Activated T-cell treated with anti-CD3 and anti-CD28 coated beads for 48 hours (primary cell): ENCODE measurements around the gene ACTL7B.
"Not testable (repeated sequence)": the region's sequence is repeated elsewhere in the genome, so short reads cannot be mapped to it uniquely, and the experiment has no call there.

Experiments used
- DNase-seq: peaks from one replicate; pipeline ENCODE4 v3.0.0-alpha.2; 2020; ENCODE audit warnings: low read depth

Gene ACTL7B

GRCh38 chr9:108855888-108856287 lies at the start of gene ACTL7B:
Gene ACTL7B (minus strand): TSS chr9:108855986. CDS start chr9:108855930, 56 bp downstream.
- DNase-seq = no peak

- no peak for DNase-seq
Observed at GRCh38 chr9:108905494-108905893, 49.7 kb upstream of the ACTL7B start.

GRCh38 chr9:108904161-108904560 lies 48.4 kb upstream of the ACTL7B start:
- DNase-seq = no peak

- no peak for DNase-seq
Observed at GRCh38 chr9:108903420-108904103, 47.8 kb upstream of the ACTL7B start.

- no peak for DNase-seq
Observed at GRCh38 chr9:108900176-108900575, 44.4 kb upstream of the ACTL7B start.

- DNase-seq = not testable (repeated sequence)
Observed at GRCh38 chr9:108899023-108899695, 43.4 kb upstream of the ACTL7B start.

GRCh38 chr9:108897324-108898096 lies 41.7 kb upstream of the ACTL7B start:
- DNase-seq = no peak

GRCh38 chr9:108894225-108894997 lies 38.6 kb upstream of the ACTL7B start:
- no peak for DNase-seq

GRCh38 chr9:108889649-108890067 lies 33.9 kb upstream of the ACTL7B start:
- no peak for DNase-seq

- DNase-seq = not testable (repeated sequence)
Observed at GRCh38 chr9:108886594-108887271, 30.9 kb upstream of the ACTL7B start.

- DNase-seq = peak; percentile 37
Observed at GRCh38 chr9:108885643-108886348, 30.0 kb upstream of the ACTL7B start.

GRCh38 chr9:108884701-108885100 lies 28.9 kb upstream of the ACTL7B start:
- DNase-seq = no peak

- no peak for DNase-seq
Observed at GRCh38 chr9:108883085-108883484, 27.3 kb upstream of the ACTL7B start.

- DNase-seq = no peak
Observed at GRCh38 chr9:108882052-108882888, 26.5 kb upstream of the ACTL7B start.

- DNase-seq = no peak
Observed at GRCh38 chr9:108880738-108881316, 25.0 kb upstream of the ACTL7B start.

GRCh38 chr9:108877524-108877923 lies 21.7 kb upstream of the ACTL7B start:
- no peak for DNase-seq

GRCh38 chr9:108876425-108876824 lies 20.6 kb upstream of the ACTL7B start:
- no peak for DNase-seq

- no peak for DNase-seq
Observed at GRCh38 chr9:108874058-108874788, 18.4 kb upstream of the ACTL7B start.
